RWPE2 (cell line): ENCODE data around the gene COL11A2.
"Not testable (repeated sequence)": the region's sequence is repeated elsewhere in the genome, so short reads cannot be mapped to it uniquely, and the experiment has no call there.

Experiments used
- ATAC-seq: fragments of 200-7000 bp; cut with Tn5 transposase; 3 replicates; pipeline ENCODE4 v1.9.1; 2021; ENCODE audit warnings: low read depth
- DNase-seq: peaks from one replicate; pipeline ENCODE4 v3.0.0-alpha.2; 2020; ENCODE audit warnings: low spot score
- H3K27ac ChIP-seq: fragments of 450-650 bp; 2 replicates; pipeline ENCODE4 v1.5.1; 2017; ENCODE audit warnings: mild to moderate bottlenecking; ENCODE audit not compliant: poor library complexity, severe bottlenecking
- H3K27me3 ChIP-seq: fragments of 250-450 bp; sonication (Bioruptor Pico); 2 replicates; pipeline ENCODE4 v1.5.1; 2021; ENCODE audit warnings: mild to moderate bottlenecking, moderate library complexity; ENCODE audit not compliant: insufficient read depth, poor library complexity, severe bottlenecking
- H3K36me3 ChIP-seq: fragments of 250-450 bp; sonication (Bioruptor Pico); 2 replicates; pipeline ENCODE4 v1.5.1; 2020; ENCODE audit warnings: low read depth, mild to moderate bottlenecking, moderate library complexity
- H3K4me1 ChIP-seq: fragments of 250-450 bp; sonication (Bioruptor Pico); 2 replicates; pipeline ENCODE4 v1.5.1; 2021; ENCODE audit warnings: mild to moderate bottlenecking, moderate library complexity; ENCODE audit not compliant: insufficient read depth, poor library complexity, severe bottlenecking
- H3K4me3 ChIP-seq: fragments of 250-450 bp; sonication (Bioruptor Pico); 2 replicates; pipeline ENCODE4 v1.5.1; 2021; ENCODE audit warnings: mild to moderate bottlenecking, moderate library complexity; ENCODE audit not compliant: severe bottlenecking
- H3K9me3 ChIP-seq: fragments of 250-450 bp; sonication (Bioruptor Pico); 2 replicates; pipeline ENCODE4 v1.5.1; 2021; ENCODE audit warnings: mild to moderate bottlenecking, moderate library complexity; ENCODE audit not compliant: severe bottlenecking
- TF ChIP-seq, protein P1 (sequence below): fragments of 450-650 bp; IDR thresholded peaks from one replicate; pipeline ENCODE4 v1.5.1; 2017; ENCODE audit warnings: mild to moderate bottlenecking, moderate library complexity; ENCODE audit not compliant: poor library complexity, severe bottlenecking

COL11A2 gene

DNA sequence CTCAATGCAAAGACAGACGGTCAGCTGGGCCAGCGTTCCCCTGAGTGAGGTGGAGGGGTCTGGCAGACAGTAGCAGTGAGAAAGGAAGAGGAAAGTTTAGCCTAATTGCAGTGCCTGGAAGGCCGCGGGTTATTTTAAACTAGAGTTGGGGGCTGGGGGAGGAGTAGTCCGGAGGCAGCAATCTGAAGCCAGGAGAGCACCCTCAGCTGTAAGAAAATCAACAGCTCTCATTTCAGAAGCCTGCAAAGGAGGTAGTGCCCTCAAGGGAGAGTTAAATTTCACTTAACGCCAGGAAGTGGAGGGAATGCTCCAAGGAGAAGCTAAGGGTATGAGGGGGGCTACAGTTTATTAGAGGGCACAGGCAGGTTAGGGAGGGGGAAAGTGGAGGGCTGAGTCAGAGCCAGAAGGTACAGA, 43.0 kb upstream of the COL11A2 start:
- Histone ChIP-seq H3K4me1 (no peaks in the 10 kb centered on the region), H3K27me3 (no peaks in the 10 kb centered on the region), H3K4me3 (no peak overlapping the region), H3K36me3 (no peaks in the 10 kb centered on the region), H3K27ac (no peak overlapping the region), H3K9me3 (no peaks in the 10 kb centered on the region)
- no peak for ATAC-seq
- DNase-seq: no peak
- TF ChIP-seq, protein P1, sequence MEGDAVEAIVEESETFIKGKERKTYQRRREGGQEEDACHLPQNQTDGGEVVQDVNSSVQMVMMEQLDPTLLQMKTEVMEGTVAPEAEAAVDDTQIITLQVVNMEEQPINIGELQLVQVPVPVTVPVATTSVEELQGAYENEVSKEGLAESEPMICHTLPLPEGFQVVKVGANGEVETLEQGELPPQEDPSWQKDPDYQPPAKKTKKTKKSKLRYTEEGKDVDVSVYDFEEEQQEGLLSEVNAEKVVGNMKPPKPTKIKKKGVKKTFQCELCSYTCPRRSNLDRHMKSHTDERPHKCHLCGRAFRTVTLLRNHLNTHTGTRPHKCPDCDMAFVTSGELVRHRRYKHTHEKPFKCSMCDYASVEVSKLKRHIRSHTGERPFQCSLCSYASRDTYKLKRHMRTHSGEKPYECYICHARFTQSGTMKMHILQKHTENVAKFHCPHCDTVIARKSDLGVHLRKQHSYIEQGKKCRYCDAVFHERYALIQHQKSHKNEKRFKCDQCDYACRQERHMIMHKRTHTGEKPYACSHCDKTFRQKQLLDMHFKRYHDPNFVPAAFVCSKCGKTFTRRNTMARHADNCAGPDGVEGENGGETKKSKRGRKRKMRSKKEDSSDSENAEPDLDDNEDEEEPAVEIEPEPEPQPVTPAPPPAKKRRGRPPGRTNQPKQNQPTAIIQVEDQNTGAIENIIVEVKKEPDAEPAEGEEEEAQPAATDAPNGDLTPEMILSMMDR: no peak

DNA sequence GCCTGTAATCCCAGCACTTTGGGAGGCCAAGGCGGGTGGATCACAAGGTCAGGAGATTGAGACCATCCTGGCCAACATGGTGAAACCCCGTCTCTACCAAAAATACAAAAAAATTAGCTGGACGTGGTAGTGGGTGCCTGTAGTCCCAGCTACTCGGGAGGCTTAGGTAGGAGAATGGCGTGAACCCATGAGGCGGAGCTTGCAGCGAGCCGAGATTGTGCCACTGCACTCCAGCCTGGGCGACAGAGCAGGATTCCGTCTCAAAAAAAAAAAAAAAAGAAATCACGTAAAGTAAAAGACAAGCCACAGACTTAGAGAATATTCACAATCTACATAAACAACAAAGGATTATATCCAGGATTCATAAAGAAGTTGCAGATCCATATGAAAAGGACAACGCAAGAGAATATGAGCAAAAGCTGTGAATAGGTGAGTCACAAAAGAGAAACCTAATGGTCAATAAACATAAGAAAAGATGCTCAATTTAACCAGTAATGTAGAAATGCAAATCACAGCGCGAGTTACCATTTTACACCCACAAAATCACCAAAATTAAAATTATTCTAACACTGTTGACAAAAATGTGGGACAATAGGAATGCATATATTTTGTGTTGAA, 34.3 kb upstream of the COL11A2 start:
- not testable (repeated sequence) for ATAC-seq, H3K4me1 ChIP-seq, H3K27me3 ChIP-seq, H3K4me3 ChIP-seq, H3K27ac ChIP-seq, H3K36me3 ChIP-seq, H3K9me3 ChIP-seq, DNase-seq

DNA sequence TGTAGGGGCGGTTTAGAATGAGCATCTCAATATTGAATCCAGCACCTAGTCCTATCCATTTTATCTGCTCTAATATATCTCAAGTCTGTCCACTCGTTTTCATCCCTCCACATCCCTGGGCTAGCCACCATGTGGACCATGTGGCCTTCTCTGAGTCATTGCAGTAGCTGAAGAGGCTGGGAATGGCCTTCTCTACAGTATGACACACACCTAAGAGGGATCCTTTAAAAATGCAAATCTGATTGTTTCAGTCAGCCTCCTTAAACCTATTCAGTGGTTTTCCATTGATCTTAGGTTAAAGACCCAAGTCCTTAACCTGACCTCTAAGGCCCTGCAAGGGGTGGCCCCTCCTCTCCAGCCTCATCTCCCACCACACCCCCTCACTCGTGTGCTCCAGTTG, 25.4 kb upstream of the COL11A2 start:
- ATAC-seq: no peak
- H3K27me3 ChIP-seq: no peaks in the 10 kb centered on the region

DNA sequence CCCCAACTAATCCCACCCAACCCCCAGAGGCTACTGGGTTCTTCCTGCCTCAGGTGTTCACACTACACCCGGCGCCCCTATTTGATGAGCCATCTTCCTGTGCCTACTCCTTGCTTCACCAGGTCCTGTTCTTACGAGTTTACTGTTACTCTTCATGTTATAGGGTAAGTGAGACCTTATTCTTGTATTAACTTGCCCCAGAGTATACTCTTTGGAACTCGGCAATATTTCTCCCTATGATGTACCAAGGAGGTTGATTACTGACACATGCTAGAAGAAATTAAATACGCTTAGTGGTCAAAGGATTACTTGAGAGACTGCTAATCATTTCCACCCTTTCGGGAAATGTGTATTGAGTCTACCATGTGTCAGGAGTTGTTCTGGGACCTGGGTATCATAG, 25.0 kb upstream of the COL11A2 start:
- H3K9me3 ChIP-seq: no peaks in the 10 kb centered on the region
- H3K27ac ChIP-seq: no peak overlapping the region
- H3K4me3 ChIP-seq: no peak overlapping the region
- H3K4me1 ChIP-seq: peaks cover 7% of the 10 kb centered on the region
- TF ChIP-seq, protein P1: no peak
- ATAC-seq (no peak; the same call in 2 of the 3 replicates), DNase-seq (peak; percentile 19)
- no peaks in the 10 kb centered on the region for H3K27me3 ChIP-seq
- no peaks in the 10 kb centered on the region for H3K36me3 ChIP-seq

More for the DNA sequence above, 25.4 kb upstream of the COL11A2 start:
- H3K27ac ChIP-seq: no peak overlapping the region
- H3K36me3 ChIP-seq: no peaks in the 10 kb centered on the region
- TF ChIP-seq, protein P1: no peak
- DNase-seq: no peak
- no peak overlapping the region for H3K4me3 ChIP-seq
- H3K4me1 ChIP-seq: peaks cover 7% of the 10 kb centered on the region
- H3K9me3 ChIP-seq: no peaks in the 10 kb centered on the region

DNA sequence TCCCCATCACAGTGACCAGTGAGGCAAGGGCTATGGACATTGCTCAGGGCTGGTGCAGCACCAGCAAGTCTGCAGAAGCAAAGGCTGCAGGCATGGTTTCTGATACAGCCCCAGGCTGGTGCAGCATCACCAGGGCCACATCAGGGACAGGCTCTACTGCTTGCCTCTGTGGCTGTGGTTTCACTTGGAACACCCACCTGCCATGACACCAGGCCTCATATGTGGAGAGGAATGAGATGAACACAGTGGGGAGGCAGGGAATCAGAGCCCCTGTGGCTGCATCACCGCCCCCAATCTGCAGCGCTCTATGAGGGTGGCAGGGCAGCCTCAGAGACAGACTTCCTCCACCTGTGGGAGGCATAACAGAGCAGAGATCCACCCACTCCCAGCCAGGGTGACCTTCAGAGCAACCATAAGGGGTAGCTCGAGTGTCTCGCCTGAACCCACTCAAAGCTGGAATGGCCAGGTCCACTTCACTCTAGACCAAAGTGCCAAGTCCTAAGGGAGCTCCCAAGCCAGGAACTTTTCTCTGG, 23.9 kb upstream of the COL11A2 start:
- DNase-seq: no peak
- no peak for ATAC-seq
- no peaks in the 10 kb centered on the region for H3K27me3 ChIP-seq

More for the DNA sequence above, 23.9 kb upstream of the COL11A2 start:
- Histone ChIP-seq H3K9me3 (no peaks in the 10 kb centered on the region), H3K36me3 (no peaks in the 10 kb centered on the region), H3K4me3 (no peak overlapping the region), H3K27ac (no peak overlapping the region), H3K4me1 (peaks cover 7% of the 10 kb centered on the region)
- TF ChIP-seq, protein P1: no peak
